HG02852 (cell line): ENCODE measurements around the gene ZNF276.
"Not testable (repeated sequence)": the region's sequence is repeated elsewhere in the genome, so short reads cannot be mapped to it uniquely, and the experiment has no call there.

Experiments
- ATAC-seq: cut with Tn5 transposase; IDR thresholded peaks from one replicate; pipeline ENCODE4 v1.9.1; 2021; ENCODE audit warnings: mild to moderate bottlenecking, moderate library complexity; ENCODE audit not compliant: unreplicated experiment

Gene ZNF276

GRCh38 chr16:89778211-89778610 lies 56.9 kb downstream of the ZNF276 start:
- ATAC-seq, result not testable (repeated sequence)

DNA sequence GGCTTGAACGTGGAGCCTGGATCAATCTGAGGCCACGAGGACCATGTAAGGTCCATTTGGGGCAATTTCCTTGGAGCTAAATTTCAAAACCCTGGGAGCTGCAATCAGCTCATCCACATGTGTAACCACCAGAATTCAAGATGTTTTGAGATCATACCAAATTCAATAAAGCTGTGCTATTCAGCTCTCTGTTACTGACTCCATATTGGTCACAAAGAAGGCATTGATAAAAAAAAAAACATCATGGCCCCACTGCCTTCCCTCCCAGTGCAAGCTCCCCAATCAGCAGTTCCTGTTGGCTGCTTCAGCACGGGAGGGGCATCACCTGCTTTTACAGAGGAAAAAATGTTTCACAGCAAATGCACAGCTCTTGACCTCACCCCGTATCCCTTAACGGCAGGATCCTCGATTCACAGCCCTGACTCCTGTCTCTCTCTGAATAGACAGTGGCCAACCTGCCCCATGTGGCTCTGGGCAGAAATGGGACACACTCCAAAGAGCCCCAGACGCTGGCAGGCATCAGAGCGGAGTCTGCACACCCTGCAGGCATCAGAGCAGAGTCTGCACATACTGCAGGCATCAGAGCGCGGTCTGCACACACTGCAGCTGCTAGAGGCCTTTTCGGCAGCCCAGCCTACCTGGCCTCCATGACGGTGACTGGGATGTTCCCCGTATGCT lies 58.0 kb downstream of the ZNF276 start:
- ATAC-seq, result no peak

- no peak for ATAC-seq
These were observed 58.6 kb downstream of the ZNF276 start for GRCh38 chr16:89779909-89780305.

- no peak for ATAC-seq
These were observed 61.2 kb downstream of the ZNF276 start for GRCh38 chr16:89782489-89782888.

DNA sequence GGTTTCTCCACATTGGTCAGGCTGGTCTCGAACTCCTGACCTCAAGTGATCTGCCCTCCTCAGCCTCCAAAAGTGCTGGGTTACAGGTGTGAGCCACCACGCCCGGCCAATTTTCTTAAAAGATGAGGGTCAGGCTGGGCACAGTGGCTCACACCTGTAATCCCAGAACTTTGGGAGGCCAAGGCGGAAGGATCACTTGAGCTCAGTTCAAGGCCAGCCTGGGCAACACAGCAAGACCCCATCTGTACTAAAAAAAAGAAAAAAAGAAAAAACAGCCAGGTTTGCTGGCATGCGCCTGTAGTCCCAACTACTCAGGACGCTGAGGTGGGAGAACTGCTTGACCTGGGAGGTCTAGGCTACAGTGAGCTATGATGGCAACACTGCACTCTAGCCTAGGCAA lies 62.6 kb downstream of the ZNF276 start:
- not testable (repeated sequence) for ATAC-seq

DNA sequence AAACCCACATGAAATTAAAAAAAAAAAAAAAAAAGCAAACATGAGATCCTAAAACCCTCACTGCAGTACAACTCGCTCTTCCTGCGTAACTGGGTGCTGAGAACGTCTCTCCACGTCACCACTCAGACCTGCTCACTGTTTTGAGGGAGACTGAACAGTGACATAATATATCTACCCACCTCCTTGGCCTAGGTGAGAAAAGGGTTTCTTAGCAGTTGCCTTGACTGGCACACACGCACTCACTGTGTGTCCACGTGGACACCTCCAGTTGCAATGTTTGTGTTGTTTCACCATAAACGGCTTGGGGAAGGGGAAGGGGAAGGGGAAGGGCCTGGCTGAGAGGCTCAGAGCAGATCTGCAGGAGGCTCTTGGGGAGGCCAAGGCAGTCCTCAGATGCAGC lies 63.1 kb downstream of the ZNF276 start:
- no peak for ATAC-seq

- ATAC-seq, result no peak
These were observed 64.3 kb downstream of the ZNF276 start for GRCh38 chr16:89785523-89786155.

DNA sequence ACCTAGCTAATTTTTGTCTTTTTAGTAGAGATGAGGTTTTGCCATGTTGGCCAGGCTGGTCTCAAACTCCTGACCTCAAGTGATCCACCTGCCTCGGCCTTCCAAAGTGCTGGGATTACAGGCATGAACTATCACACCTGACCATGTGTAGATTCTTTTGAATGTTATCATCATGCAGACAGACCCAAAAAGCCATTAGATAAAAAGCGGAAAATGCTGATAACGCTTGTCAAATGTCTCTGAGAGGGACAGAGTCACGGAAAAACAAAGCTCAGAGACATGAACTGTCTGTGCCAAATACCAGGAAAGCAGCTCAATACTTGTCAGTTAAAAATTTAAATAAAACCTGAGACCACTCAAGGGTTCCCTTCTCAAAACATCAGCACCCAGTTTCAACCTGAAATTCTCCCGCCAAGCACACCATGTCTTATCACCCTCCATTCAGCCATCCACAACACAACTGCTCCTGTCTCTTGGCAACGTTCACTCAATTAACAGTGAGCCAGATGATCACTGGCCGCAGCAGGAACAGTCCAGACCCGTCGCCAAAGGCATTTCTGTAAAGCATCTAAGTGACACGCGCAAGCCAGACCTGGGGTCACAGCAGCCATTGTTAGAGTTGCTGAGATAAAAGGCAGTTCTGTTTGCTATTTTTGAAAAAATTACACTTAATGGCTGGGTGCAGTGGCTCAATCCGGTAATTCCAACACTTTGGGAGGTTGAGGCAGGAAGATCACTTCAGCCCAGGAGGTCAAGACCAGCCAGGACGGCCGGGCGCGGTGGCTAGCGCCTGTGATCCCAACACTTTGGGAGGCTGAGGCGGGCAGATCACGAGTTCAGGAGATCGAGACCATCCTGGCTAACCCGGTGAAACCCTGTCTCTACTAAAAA lies 65.4 kb downstream of the ZNF276 start:
- ATAC-seq, result no peak

DNA sequence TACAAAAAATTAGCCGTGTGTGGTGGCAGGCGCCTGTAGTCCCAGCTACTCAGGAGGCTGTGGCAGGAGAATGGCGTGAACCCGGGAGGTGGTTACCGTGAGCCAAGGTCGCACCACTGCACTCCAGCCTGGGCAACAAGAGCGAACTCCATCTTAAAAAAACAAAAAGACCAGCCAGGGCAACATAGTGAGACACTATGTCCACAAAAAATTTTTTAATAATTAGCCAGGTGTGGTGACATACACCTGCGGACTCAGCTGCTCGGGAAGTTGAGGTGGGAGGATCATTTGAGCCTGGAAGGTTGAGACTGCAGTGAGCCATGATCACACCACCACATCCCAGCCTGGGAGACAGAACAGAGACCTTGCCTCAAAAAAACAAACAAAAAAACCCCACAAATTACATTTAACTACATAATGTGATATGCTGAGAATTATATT lies 66.0 kb downstream of the ZNF276 start:
- no peak for ATAC-seq
